Lung (tissue), 12 donors: Measurements from ENCODE around the gene HIGD2A. TPM values are rescaled to one million over a fixed set of nuclear protein-coding genes. Genes with fewer than 3 reads are reported as not detected.

ENCODE experiments used
- ATAC-seq: fragments of 200-7000 bp; cut with Tn5 transposase; one replicate; pipeline ENCODE4 v1.9.1; 2020; ENCODE audit warnings: moderate number of reproducible peaks; ENCODE audit not compliant: insufficient read depth, low FRiP score
- DNase-seq, 3 donors: peaks; one replicate each; pipeline ENCODE4 v3.0.0-alpha.2; 2013 to 2017
- H3K27ac ChIP-seq, 2 donors: one replicate each; pipeline ENCODE4 v1.5.1; 2013; ENCODE audit warnings: mild to moderate bottlenecking in 2 of 2, moderate library complexity in 2 of 2, control low read depth in 1 of 2, inconsistent platforms in 1 of 2, low read depth in 1 of 2, low read length in 1 of 2
- H3K27me3 ChIP-seq, 3 donors: one replicate each; pipeline ENCODE4 v1.5.1; 2013; ENCODE audit warnings: low read length in 2 of 3; ENCODE audit not compliant: control insufficient read depth in 3 of 3, insufficient read depth in 3 of 3
- H3K36me3 ChIP-seq, 4 donors: one replicate each; pipeline ENCODE4 v1.5.1; 2013; ENCODE audit warnings: low read length in 4 of 4, mild to moderate bottlenecking in 1 of 4, moderate library complexity in 1 of 4; ENCODE audit not compliant: control insufficient read depth in 4 of 4, insufficient read depth in 4 of 4
- H3K4me1 ChIP-seq, 5 donors: one replicate each; pipeline ENCODE4 v1.5.1; 2013; ENCODE audit warnings: low read length in 5 of 5, mild to moderate bottlenecking in 2 of 5, moderate library complexity in 1 of 5; ENCODE audit not compliant: control insufficient read depth in 5 of 5, insufficient read depth in 5 of 5
- H3K4me3 ChIP-seq: one replicate; pipeline ENCODE4 v1.5.1; 2013; ENCODE audit warnings: mild to moderate bottlenecking, control low read depth, moderate library complexity
- H3K9ac ChIP-seq, 2 donors: one replicate each; pipeline ENCODE4 v1.5.1; 2013; ENCODE audit warnings: low read length in 2 of 2, control low read depth in 1 of 2; ENCODE audit not compliant: insufficient read depth in 1 of 2
- H3K9me3 ChIP-seq, 4 donors: one replicate each; pipeline ENCODE4 v1.5.1; 2013; ENCODE audit warnings: low read length in 3 of 4, mild to moderate bottlenecking in 1 of 4, moderate library complexity in 1 of 4; ENCODE audit not compliant: control insufficient read depth in 4 of 4, insufficient read depth in 3 of 4
- WGBS, 2 donors: extraction: QIAGEN DNeasy Blood & Tissue Kit; methylation state at CpG; one replicate each; pipeline ENCODE4 v1.1.7; 2013; 5-methylcytosine and 5-hydroxymethylcytosine counted together
- polyA plus RNA-seq, 2 donors: library from polyadenylated mRNA; stranded (reverse); fragments of 200-250 nt; gene quantifications; one replicate each; pipeline ENCODE4 v1.2.1, GENCODE V29; 2013
- total RNA-seq, 2 donors: library from RNA; depleted of rRNA in 1 of 2; stranded (reverse); fragments of >200 nt in 1 of 2; gene quantifications; one replicate each; pipeline ENCODE4 v1.2.1, GENCODE V29; 2014 to 2021
- TF ChIP-seq, protein P1 (sequence below): IDR thresholded peaks from 2 replicates; pipeline ENCODE4 v1.5.1; 2012; ENCODE audit warnings: mild to moderate bottlenecking; ENCODE audit errors: control extremely low read depth, extremely low read depth
- donor health status: control.
- donor health status: control.
- donor health status: Bipolar disorder and iron deficiency.
- donor health status: healthy.
- donor health status: DM: yes; HTN: yes; CAD: no.

The HIGD2A gene
- total and polyA plus RNA-seq, 4 donors: 71.2 to 190 (median 108) TPM

DNA sequence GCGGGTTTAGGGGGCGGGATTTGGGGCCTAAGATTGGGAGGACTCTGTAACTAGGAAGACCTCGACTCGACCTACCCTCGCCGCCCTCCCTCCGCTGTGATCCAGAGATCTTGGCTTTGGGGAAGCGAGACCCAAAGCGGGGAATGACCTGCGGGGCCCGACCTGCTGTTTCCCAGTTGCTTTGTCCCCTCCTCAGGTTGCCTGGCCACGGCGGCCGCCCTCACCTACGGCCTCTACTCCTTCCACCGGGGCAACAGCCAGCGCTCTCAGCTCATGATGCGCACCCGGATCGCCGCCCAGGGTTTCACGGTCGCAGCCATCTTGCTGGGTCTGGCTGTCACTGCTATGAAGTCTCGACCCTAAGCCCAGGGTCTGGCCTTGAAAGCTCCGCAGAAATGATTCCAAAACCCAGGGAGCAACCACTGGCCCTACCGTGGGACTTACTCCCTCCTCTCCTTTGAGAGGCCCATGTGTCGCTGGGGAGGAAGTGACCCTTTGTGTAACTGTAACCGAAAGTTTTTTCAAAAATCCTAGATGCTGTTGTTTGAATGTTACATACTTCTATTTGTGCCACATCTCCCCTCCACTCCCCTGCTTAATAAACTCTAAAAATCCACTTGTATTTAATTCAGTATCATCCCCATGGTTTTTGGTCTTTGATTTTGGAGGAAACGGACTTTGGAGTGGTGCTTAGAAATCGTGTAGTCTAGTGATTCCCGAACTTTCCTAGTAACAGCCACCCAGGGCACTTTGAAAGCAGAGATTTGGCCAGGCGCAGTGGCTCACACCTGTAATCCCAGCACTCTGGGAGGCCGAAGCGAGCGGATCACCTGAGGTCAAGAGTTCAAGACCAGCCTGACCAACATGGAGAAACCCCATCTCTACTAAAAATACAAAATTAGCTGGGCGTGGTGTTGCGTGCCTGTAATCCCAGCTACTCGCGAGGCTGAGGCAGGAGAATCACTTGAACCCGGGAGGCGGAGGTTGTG lies 878 bp downstream of the HIGD2A start:
- H3K9me3 ChIP-seq: no peaks in the 10 kb centered on the region
- DNase-seq: no peak
- peak overlapping the region; percentile 95 to 97 for H3K27ac ChIP-seq
- H3K27me3 ChIP-seq: no peaks in the 10 kb centered on the region
- peaks cover 12 to 30% (median 13%) of the 10 kb centered on the region in 4 donors for H3K36me3 ChIP-seq
- WGBS, 2 donors: 26 to 27% methylated on average over 41 of the region's 41 CpGs
- H3K4me3 ChIP-seq: peak overlapping the region; percentile 59
- TF ChIP-seq, protein P1, sequence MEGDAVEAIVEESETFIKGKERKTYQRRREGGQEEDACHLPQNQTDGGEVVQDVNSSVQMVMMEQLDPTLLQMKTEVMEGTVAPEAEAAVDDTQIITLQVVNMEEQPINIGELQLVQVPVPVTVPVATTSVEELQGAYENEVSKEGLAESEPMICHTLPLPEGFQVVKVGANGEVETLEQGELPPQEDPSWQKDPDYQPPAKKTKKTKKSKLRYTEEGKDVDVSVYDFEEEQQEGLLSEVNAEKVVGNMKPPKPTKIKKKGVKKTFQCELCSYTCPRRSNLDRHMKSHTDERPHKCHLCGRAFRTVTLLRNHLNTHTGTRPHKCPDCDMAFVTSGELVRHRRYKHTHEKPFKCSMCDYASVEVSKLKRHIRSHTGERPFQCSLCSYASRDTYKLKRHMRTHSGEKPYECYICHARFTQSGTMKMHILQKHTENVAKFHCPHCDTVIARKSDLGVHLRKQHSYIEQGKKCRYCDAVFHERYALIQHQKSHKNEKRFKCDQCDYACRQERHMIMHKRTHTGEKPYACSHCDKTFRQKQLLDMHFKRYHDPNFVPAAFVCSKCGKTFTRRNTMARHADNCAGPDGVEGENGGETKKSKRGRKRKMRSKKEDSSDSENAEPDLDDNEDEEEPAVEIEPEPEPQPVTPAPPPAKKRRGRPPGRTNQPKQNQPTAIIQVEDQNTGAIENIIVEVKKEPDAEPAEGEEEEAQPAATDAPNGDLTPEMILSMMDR: no peak
- H3K9ac ChIP-seq: peak overlapping the region; percentile 61 to 90
- peaks cover 0 to 13% (median 5%) of the 10 kb centered on the region in 5 donors for H3K4me1 ChIP-seq
- ATAC-seq: peak; percentile 0

GRCh38 chr5:176391479-176391878 lies 2.9 kb downstream of the HIGD2A start:
- Histone ChIP-seq H3K4me1 (peaks cover 0 to 29% (median 5%) of the 10 kb centered on the region in 5 donors), H3K9me3 (no peaks in the 10 kb centered on the region), H3K9ac (no peak overlapping the region), H3K36me3 (peaks cover 8 to 32% (median 11%) of the 10 kb centered on the region in 4 donors), H3K27ac (no peak overlapping the region), H3K27me3 (no peaks in the 10 kb centered on the region), H3K4me3 (no peak overlapping the region)
- TF ChIP-seq, protein P1: no peak
- ATAC-seq (no peak), DNase-seq (no peak)
- WGBS, 2 donors: 85 to 94% methylated on average over 4 of the region's 4 CpGs

DNA sequence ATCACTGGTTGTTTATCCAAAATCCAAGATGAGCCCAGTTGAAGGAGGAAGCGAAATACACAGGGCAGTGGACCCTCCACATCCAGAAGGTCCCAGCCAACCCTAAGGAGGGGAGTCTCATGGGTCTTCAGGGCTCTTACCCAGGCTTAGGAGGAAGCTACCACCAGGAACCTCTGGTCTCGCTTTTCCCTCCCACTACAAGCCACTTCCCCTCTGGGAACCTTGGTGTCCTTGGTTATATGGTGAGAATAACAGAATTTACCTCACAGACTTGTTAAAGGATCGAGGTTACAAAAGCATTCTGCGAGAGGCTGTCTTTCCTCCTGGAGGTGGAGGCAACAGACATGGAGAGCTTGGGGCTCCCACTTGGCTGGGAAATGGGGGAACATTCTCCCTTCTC lies 3.4 kb downstream of the HIGD2A start:
- TF ChIP-seq, protein P1: no peak
- peaks cover 8 to 37% (median 10%) of the 10 kb centered on the region in 4 donors for H3K36me3 ChIP-seq
- H3K27ac ChIP-seq: no peak overlapping the region
- H3K27me3 ChIP-seq: no peaks in the 10 kb centered on the region
- 55 to 80% methylated on average over 4 of the region's 4 CpGs for WGBS, 2 donors
- H3K9ac ChIP-seq: no peak overlapping the region
- H3K4me1 ChIP-seq: peaks cover 0 to 29% (median 4%) of the 10 kb centered on the region in 5 donors
- no peaks in the 10 kb centered on the region for H3K9me3 ChIP-seq
- DNase-seq: no peak
- no peak overlapping the region for H3K4me3 ChIP-seq
- no peak for ATAC-seq
